GM18951 (cell line): ENCODE results near the gene MIER3.

Experiments used
- POLR2A ChIP-seq: IDR thresholded peaks from 4 replicates; pipeline ENCODE4 v1.6.1; 2011; ENCODE audit warnings: mild to moderate bottlenecking; ENCODE audit not compliant: insufficient read length, insufficient read depth; ENCODE audit errors: extremely low read depth
- in situ Hi-C: fragments of 300-500 bp; cut with MboI; formaldehyde crosslinking; loops from one replicate; pipeline ENCODE4 v1.12.0; 2022; ENCODE audit warnings: low sequenced_read_pairs, mixed read lengths, inconsistent platforms; ENCODE audit not compliant: unreplicated experiment

MIER3 gene

DNA sequence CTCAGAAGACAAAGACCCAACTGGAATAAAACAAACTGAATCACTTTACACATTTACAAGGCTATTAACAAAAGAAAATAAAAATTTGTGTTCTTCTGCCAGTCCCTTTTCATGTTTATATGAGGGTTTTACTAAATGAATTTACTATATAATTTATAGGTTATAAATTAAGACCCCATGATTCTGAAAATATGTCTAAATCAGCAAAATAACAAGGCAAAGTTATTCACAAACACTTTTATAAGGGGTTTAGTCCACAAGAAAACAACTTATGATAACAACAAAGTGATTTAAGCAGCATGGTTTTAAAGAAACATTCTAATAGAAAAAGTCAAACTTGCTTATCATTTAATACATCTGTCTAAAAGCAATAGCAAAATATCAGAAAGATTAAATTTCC is 4.9 kb downstream of the MIER3 start:
- in situ Hi-C loops, result no loop called here
- no peak for TF ChIP-seq POLR2A

- in situ Hi-C loops, result no loop called here
- TF ChIP-seq POLR2A, result no peak
Observed at GRCh38 chr5:56941981-56942380, 9.9 kb downstream of the MIER3 start.

GRCh38 chr5:56938858-56939257 is 13.1 kb downstream of the MIER3 start:
- TF ChIP-seq POLR2A, result no peak
- in situ Hi-C loops, result no loop called here

DNA sequence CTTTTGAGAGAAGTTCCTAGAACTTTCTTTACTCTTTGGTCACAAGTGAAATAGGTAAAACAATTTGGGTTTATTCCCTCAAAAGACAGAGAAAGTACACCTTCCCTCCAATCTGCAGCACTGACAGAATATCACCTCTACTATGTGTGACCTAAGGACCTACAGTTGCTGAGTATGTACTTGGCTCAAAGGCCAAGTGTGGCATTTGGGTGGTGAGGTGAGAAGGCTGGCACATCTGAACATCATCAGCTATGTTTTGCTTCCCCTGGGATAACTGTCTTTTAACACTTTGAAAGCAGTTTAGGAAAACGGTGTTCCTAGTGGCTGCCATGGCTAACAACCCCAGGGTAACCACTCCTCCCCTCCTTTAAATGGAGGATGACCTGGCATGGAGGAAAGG is 17.6 kb downstream of the MIER3 start:
- TF ChIP-seq POLR2A, result no peak
- in situ Hi-C loops, result no loop called here

DNA sequence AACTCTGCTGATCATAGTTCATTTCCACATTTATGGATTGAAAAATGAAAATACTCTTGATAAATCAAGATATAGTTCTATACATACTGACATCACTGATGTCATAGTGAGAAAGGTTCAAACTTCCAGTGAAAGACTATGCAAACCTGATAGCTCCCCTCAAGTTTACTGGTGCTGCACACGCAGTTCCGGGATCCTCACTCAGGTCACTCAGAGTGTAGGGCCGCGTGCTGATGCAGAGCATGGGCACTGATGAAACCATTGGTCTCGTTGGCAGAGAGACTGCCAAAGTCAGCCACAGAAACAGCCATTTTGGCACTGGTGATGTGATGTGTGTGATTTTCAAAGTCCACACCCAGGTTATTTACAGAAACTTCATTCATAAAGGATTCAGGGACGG is 29.0 kb downstream of the MIER3 start:
- in situ Hi-C loops, result no loop called here

GRCh38 chr5:56919942-56920662 is 31.8 kb downstream of the MIER3 start:
- in situ Hi-C loops, result no loop called here
- TF ChIP-seq POLR2A, result no peak

More for the DNA sequence above, 29.0 kb downstream of the MIER3 start:
- TF ChIP-seq POLR2A, result no peak

GRCh38 chr5:56918054-56918453 is 33.9 kb downstream of the MIER3 start:
- TF ChIP-seq POLR2A, result no peak
- in situ Hi-C loops, result no loop called here

DNA sequence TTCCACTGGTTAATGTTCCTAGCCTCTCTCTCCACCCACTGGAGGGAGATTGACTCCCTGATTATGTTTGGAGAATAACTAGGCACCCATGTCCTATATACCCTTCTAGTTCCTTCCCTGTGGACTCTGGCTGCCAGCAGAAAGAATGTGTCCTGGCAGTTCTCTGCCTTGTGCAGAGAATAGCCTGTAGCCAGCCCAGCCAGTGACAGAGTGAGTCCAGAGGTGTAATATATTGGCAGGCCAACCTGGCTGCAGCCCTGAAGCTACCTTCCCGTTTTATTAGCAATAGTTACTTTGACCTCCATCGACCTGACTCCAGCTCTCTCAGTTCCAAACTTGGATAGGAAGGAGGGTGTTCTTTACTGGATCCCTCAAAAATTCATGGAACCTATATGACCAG is 34.4 kb downstream of the MIER3 start:
- in situ Hi-C loops, result no loop called here
- no peak for TF ChIP-seq POLR2A

DNA sequence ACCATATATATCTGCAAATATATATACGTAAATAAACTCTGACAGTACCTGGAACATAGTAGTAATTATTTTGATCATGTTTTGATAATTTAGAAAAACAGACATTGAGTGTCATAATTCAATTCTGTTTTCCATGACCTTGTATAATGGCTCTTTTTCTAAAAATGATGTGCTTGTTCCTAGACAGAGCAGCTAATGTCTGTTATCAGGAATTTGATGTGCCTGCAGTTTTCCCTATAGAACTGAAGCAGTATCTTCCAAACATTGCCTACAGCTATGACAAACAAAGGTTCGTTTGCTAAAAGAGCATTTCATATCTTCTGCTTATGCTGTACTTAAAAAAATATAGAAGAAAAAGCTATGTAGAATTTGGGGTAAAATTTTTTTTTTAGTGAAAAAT is 37.2 kb downstream of the MIER3 start:
- in situ Hi-C loops, result no loop called here
- no peak for TF ChIP-seq POLR2A

GRCh38 chr5:56913766-56914165 is 38.2 kb downstream of the MIER3 start:
- no peak for TF ChIP-seq POLR2A
- in situ Hi-C loops, result no loop called here

DNA sequence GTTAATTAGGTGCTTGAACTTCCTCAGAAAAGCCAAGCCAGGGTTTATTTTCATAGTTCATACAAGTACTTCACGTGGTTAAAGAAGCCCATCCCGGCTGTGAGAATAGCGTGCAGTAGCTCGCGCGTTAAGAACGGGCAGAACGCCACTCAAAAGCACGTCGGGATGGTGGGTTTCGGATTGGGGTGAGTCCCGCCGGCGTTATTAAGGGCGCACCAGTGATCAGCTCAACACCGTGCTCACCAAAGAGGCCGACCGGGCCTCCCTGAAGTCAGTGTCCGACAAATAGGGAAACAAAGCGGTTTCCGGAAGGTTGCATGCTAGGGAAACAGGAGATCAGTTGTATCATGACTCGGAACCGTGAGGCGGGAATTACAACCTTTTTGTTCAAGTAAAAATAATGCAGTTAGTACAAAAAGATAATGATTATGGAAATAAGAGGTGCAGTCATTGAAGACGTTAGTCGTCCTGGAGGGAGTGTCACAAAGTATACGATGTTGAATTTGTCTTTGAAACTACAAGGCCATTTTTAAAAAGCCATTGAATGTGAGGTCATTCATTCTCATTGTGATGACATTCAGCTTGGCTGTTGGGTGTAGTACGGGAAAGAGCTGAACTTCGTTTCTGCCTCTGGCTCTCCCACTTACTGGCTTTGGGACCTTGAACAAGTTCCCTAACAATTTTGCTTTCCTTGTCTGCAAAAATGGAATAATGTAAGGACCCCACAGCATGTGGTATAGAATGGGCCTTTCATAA is 41.5 kb downstream of the MIER3 start:
- TF ChIP-seq POLR2A, result no peak
- in situ Hi-C loops, result no loop called here

GRCh38 chr5:56909294-56910209 is 42.4 kb downstream of the MIER3 start, which contains the start of gene SETD9:
Gene SETD9, plus strand, starts transcription at chr5:56909596. Its CDS starts 50 bp downstream, at chr5:56909646.
- in situ Hi-C loops, result loop anchor here (10.0 kb wide), 1 partner anchor 315 kb away; no protein-coding TSS in a partner anchor
- peak; percentile 96 for TF ChIP-seq POLR2A

- in situ Hi-C loops, result loop anchor here (10.0 kb wide), 1 partner anchor 316 kb away; no protein-coding TSS in a partner anchor
- TF ChIP-seq POLR2A, result no peak
Observed at GRCh38 chr5:56908942-56909293, 43.0 kb downstream of the MIER3 start.
